NCI-H524 treated with DMSO at 0.1 percent for 48 hours (cell line): Measurements from ENCODE around the gene TMEM43.
A peak's percentile ranks its signal among the peaks of the same experiment; 100 is the strongest.
"Not testable (repeated sequence)": the region's sequence is repeated elsewhere in the genome, so short reads cannot be mapped to it uniquely, and the experiment has no call there.

Source experiments
- DNase-seq: peaks from one replicate; lab custom pipeline; 2025; lab: John Stamatoyannopoulos, UW

TMEM43 gene

GRCh38 chr3:14124615-14125192 lies at the start of gene TMEM43, which contains the start of gene CHCHD4:
Gene TMEM43, plus strand, starts transcription at chr3:14125052. Its CDS starts 142 bp downstream, at chr3:14125194.
Gene CHCHD4, minus strand, starts transcription at chr3:14124870. Its CDS starts 194 bp downstream, at chr3:14124676.
- DNase-seq = peak; percentile 90

GRCh38 chr3:14075233-14075632 lies 49.6 kb upstream of the TMEM43 start:
- DNase-seq = not testable (repeated sequence)

GRCh38 chr3:14077310-14077709 lies 47.5 kb upstream of the TMEM43 start:
- no peak for DNase-seq

- no peak for DNase-seq
Observed at GRCh38 chr3:14082108-14082657, 42.7 kb upstream of the TMEM43 start.

GRCh38 chr3:14087461-14087860 lies 37.4 kb upstream of the TMEM43 start:
- not testable (repeated sequence) for DNase-seq

GRCh38 chr3:14091959-14092358 lies 32.9 kb upstream of the TMEM43 start:
- DNase-seq = not testable (repeated sequence)

- DNase-seq = no peak
Observed at GRCh38 chr3:14092464-14092863, 32.4 kb upstream of the TMEM43 start.

GRCh38 chr3:14093831-14094230 lies 31.0 kb upstream of the TMEM43 start:
- DNase-seq = no peak

GRCh38 chr3:14096742-14097141 lies 28.1 kb upstream of the TMEM43 start:
- DNase-seq = no peak

- DNase-seq = no peak
Observed at GRCh38 chr3:14097616-14098391, 27.0 kb upstream of the TMEM43 start.

GRCh38 chr3:14109821-14110220 lies 15.0 kb upstream of the TMEM43 start:
- DNase-seq = not testable (repeated sequence)

GRCh38 chr3:14110699-14111098 lies 14.2 kb upstream of the TMEM43 start:
- no peak for DNase-seq

- no peak for DNase-seq
Observed at GRCh38 chr3:14113965-14114635, 10.8 kb upstream of the TMEM43 start.

- DNase-seq = no peak
Observed at GRCh38 chr3:14117468-14118399, 7.1 kb upstream of the TMEM43 start.

GRCh38 chr3:14118400-14119381 lies 6.2 kb upstream of the TMEM43 start:
- DNase-seq = no peak

- no peak for DNase-seq
Observed at GRCh38 chr3:14119651-14120050, 5.2 kb upstream of the TMEM43 start.

GRCh38 chr3:14120111-14120920 lies 4.5 kb upstream of the TMEM43 start:
- no peak for DNase-seq

- not testable (repeated sequence) for DNase-seq
Observed at GRCh38 chr3:14120921-14121448, 3.9 kb upstream of the TMEM43 start.

- no peak for DNase-seq
Observed at GRCh38 chr3:14121859-14122258, 3.0 kb upstream of the TMEM43 start.
